H1 (cell line): ENCODE measurements around the gene ZNF316.

ENCODE experiments used
- EZH2 ChIP-seq: fragments of 200-600 bp; sonication (generic); IDR thresholded peaks from 2 replicates; pipeline ENCODE4 v1.7.1; 2012; ENCODE audit warnings: low read depth, mild to moderate bottlenecking, moderate library complexity, low read length, inconsistent platforms; ENCODE audit not compliant: severe bottlenecking
- JUN ChIP-seq: IDR thresholded peaks from 2 replicates; pipeline ENCODE4 v1.6.1; 2011; ENCODE audit warnings: low read depth, mild to moderate bottlenecking, improper control_type of control experiment, low read length
- RAD21 ChIP-seq, 2 experiments: IDR thresholded peaks in 1 of 2; conservative IDR thresholded peaks in 1 of 2; 2 replicates each; pipeline ENCODE4 v1.6.1; 2011; ENCODE audit warnings: low read depth in 2 of 2, low read length in 2 of 2, improper control_type of control experiment in 1 of 2, inconsistent platforms in 1 of 2, mild to moderate bottlenecking in 1 of 2, moderate library complexity in 1 of 2
- SP1 ChIP-seq: IDR thresholded peaks from 2 replicates; pipeline ENCODE4 v1.6.1; 2011; ENCODE audit warnings: low read depth, low read length
- SRF ChIP-seq: IDR thresholded peaks from 2 replicates; pipeline ENCODE4 v1.6.1; 2011; ENCODE audit warnings: mild to moderate bottlenecking, low read depth, low read length, moderate library complexity
- YY1 ChIP-seq: IDR thresholded peaks from 2 replicates; pipeline ENCODE4 v1.6.1; 2011; ENCODE audit warnings: low read depth, mild to moderate bottlenecking, low read length
- TF ChIP-seq, protein P1 (sequence below), 3 experiments: IDR thresholded peaks; 1 replicate in 2 of 3; 2 replicates in 1 of 3; pipeline versions ENCODE4 v1.5.1 to v1.6.1; 2011; ENCODE audit warnings: low read length in 3 of 3, mild to moderate bottlenecking in 3 of 3, inconsistent platforms in 2 of 3, low read depth in 1 of 3, moderate library complexity in 1 of 3; ENCODE audit not compliant: insufficient read depth in 1 of 3; ENCODE audit errors: control extremely low read depth in 1 of 3
- TF ChIP-seq, protein P2 (sequence below): fragments of 300-600 bp; sonication (generic); IDR thresholded peaks from 2 replicates; pipeline ENCODE4 v1.7.1; 2012; ENCODE audit warnings: low read length, moderate library complexity, mild to moderate bottlenecking, inconsistent platforms; ENCODE audit not compliant: insufficient replicate concordance

DNA sequence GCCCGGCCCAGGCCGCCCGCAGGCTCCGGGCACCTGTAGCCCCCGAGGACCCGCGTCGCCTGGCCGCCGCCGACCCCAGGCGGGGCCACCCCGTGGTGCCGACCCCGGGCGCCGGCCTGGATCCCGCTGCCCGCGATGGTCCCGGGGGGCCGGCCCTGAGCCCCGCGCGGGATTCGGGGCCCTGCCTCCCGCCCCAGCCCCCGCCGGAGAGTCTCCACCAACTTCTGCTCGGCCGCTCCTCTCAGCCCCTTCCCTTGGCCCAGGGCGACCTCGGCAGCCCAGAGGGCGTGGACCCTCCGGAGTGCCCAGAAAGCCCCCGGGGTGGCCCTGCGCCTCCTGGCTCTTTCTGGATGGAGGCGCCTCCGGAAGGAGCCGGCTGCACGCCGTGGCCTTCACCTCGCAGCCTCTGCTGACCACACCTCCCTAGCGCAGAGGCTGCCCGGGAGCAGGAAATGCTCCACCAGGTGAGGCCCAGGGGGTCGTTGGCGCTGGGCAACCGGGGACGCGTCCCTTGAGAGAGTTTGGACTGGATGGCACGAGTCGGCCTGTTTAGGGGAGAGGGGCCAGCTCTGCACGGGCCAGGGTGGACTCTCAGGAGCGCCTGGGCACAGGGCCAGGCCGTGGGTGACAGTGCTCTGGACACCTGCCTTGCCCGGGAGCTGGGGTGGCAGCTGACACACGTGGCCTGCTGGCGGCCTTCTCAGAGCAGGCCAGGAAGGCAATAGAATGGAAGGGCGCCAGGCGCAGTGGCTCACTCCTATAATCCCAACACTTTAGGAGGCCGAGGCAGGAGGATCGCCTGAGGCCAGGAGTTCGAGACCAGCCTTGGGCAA, 21.2 kb upstream of the ZNF316 start:
- TF ChIP-seq, protein P1, sequence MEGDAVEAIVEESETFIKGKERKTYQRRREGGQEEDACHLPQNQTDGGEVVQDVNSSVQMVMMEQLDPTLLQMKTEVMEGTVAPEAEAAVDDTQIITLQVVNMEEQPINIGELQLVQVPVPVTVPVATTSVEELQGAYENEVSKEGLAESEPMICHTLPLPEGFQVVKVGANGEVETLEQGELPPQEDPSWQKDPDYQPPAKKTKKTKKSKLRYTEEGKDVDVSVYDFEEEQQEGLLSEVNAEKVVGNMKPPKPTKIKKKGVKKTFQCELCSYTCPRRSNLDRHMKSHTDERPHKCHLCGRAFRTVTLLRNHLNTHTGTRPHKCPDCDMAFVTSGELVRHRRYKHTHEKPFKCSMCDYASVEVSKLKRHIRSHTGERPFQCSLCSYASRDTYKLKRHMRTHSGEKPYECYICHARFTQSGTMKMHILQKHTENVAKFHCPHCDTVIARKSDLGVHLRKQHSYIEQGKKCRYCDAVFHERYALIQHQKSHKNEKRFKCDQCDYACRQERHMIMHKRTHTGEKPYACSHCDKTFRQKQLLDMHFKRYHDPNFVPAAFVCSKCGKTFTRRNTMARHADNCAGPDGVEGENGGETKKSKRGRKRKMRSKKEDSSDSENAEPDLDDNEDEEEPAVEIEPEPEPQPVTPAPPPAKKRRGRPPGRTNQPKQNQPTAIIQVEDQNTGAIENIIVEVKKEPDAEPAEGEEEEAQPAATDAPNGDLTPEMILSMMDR (IDR thresholded peaks at IDR 0.05; ENCODE audit: control extremely low read depth in 1 of 3, insufficient read depth in 1 of 3, low read depth in 1 of 3, low read length in 3 of 3) = no peak
- TF ChIP-seq EZH2 (no peak), JUN (no peak), YY1 (no peak), RAD21 (IDR thresholded peaks at IDR 0.05 in 1 of 2, conservative IDR thresholded peaks at IDR 0.05 in 1 of 2; ENCODE audit: low read depth in 2 of 2, low read length in 2 of 2) (no peak), SP1 (no peak), SRF (no peak)
- TF ChIP-seq, protein P2, sequence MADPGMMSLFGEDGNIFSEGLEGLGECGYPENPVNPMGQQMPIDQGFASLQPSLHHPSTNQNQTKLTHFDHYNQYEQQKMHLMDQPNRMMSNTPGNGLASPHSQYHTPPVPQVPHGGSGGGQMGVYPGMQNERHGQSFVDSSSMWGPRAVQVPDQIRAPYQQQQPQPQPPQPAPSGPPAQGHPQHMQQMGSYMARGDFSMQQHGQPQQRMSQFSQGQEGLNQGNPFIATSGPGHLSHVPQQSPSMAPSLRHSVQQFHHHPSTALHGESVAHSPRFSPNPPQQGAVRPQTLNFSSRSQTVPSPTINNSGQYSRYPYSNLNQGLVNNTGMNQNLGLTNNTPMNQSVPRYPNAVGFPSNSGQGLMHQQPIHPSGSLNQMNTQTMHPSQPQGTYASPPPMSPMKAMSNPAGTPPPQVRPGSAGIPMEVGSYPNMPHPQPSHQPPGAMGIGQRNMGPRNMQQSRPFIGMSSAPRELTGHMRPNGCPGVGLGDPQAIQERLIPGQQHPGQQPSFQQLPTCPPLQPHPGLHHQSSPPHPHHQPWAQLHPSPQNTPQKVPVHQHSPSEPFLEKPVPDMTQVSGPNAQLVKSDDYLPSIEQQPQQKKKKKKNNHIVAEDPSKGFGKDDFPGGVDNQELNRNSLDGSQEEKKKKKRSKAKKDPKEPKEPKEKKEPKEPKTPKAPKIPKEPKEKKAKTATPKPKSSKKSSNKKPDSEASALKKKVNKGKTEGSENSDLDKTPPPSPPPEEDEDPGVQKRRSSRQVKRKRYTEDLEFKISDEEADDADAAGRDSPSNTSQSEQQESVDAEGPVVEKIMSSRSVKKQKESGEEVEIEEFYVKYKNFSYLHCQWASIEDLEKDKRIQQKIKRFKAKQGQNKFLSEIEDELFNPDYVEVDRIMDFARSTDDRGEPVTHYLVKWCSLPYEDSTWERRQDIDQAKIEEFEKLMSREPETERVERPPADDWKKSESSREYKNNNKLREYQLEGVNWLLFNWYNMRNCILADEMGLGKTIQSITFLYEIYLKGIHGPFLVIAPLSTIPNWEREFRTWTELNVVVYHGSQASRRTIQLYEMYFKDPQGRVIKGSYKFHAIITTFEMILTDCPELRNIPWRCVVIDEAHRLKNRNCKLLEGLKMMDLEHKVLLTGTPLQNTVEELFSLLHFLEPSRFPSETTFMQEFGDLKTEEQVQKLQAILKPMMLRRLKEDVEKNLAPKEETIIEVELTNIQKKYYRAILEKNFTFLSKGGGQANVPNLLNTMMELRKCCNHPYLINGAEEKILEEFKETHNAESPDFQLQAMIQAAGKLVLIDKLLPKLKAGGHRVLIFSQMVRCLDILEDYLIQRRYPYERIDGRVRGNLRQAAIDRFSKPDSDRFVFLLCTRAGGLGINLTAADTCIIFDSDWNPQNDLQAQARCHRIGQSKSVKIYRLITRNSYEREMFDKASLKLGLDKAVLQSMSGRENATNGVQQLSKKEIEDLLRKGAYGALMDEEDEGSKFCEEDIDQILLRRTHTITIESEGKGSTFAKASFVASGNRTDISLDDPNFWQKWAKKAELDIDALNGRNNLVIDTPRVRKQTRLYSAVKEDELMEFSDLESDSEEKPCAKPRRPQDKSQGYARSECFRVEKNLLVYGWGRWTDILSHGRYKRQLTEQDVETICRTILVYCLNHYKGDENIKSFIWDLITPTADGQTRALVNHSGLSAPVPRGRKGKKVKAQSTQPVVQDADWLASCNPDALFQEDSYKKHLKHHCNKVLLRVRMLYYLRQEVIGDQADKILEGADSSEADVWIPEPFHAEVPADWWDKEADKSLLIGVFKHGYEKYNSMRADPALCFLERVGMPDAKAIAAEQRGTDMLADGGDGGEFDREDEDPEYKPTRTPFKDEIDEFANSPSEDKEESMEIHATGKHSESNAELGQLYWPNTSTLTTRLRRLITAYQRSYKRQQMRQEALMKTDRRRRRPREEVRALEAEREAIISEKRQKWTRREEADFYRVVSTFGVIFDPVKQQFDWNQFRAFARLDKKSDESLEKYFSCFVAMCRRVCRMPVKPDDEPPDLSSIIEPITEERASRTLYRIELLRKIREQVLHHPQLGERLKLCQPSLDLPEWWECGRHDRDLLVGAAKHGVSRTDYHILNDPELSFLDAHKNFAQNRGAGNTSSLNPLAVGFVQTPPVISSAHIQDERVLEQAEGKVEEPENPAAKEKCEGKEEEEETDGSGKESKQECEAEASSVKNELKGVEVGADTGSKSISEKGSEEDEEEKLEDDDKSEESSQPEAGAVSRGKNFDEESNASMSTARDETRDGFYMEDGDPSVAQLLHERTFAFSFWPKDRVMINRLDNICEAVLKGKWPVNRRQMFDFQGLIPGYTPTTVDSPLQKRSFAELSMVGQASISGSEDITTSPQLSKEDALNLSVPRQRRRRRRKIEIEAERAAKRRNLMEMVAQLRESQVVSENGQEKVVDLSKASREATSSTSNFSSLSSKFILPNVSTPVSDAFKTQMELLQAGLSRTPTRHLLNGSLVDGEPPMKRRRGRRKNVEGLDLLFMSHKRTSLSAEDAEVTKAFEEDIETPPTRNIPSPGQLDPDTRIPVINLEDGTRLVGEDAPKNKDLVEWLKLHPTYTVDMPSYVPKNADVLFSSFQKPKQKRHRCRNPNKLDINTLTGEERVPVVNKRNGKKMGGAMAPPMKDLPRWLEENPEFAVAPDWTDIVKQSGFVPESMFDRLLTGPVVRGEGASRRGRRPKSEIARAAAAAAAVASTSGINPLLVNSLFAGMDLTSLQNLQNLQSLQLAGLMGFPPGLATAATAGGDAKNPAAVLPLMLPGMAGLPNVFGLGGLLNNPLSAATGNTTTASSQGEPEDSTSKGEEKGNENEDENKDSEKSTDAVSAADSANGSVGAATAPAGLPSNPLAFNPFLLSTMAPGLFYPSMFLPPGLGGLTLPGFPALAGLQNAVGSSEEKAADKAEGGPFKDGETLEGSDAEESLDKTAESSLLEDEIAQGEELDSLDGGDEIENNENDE = no peak
